HCT116 (cell line): Measurements from ENCODE around the gene CHEK2.

Experiments used
- CTCF ChIP-seq, 3 experiments: fragments of 200-600 bp in 1 of 3; sonication (generic) in 1 of 3; IDR thresholded peaks in 2 of 3; conservative IDR thresholded peaks in 1 of 3; 2 replicates each; pipeline ENCODE4 v1.5.1; 2012 to 2017; ENCODE audit warnings: low read depth in 2 of 3, low read length in 2 of 3, antibody characterized with exemption in 1 of 3, borderline replicate concordance in 1 of 3, control low read depth in 1 of 3, mild to moderate bottlenecking in 1 of 3, mixed read lengths in 1 of 3, mixed run types in 1 of 3, moderate library complexity in 1 of 3; ENCODE audit not compliant: insufficient read depth in 1 of 3
- POLR2A ChIP-seq: IDR thresholded peaks from 2 replicates; pipeline ENCODE4 v1.7.0; 2011; ENCODE audit warnings: borderline replicate concordance; ENCODE audit not compliant: insufficient read depth, insufficient read length; ENCODE audit errors: extremely low read depth

- TF ChIP-seq CTCF (IDR thresholded peaks at IDR 0.05 in 2 of 3, conservative IDR thresholded peaks at IDR 0.05 in 1 of 3; ENCODE audit: borderline replicate concordance in 1 of 3, insufficient read depth in 1 of 3, low read depth in 2 of 3, low read length in 2 of 3) (no peak), POLR2A (no peak)
These were observed 91.2 kb downstream of the CHEK2 start for GRCh38 chr22:28650463-28650862.
